Renal pelvis (tissue), 12 donors: ENCODE data around the gene HRNR. TPM values are rescaled to one million over a fixed set of nuclear protein-coding genes. Genes with fewer than 3 reads are reported as not detected.
"Not testable (repeated sequence)": the region's sequence is repeated elsewhere in the genome, so short reads cannot be mapped to it uniquely, and the experiment has no call there.

ENCODE experiments used
- DNase-seq: peaks from one replicate; pipeline ENCODE4 v3.0.0-alpha.2; 2013
- long read RNA-seq, 16 experiments: transcript quantifications; one replicate each; lab custom pipeline, GENCODE V29; 2026
- polyA plus RNA-seq, 3 donors: library from polyadenylated mRNA; unstranded; fragments of 120-200 nt; gene quantifications; one replicate each; pipeline ENCODE4 v1.2.1, GENCODE V29; 2013; ENCODE audit not compliant: insufficient read length in 3 of 3

Gene HRNR
- 1 to 10 TPM in 2 of 3 donors, under 1 TPM in 1; 0.54 to 2.3 (median 1.2) TPM for polyA plus RNA-seq
- long read RNA-seq, donor 1: 0 reads
- long read RNA-seq, donor 2: 0 reads
- long read RNA-seq, donor 3: 0 reads
- long read RNA-seq, donor 4: 0 reads
- long read RNA-seq, donor 5: 0 reads
- long read RNA-seq, donor 6: 0 reads
- long read RNA-seq, donor 7: 0 reads
- long read RNA-seq, donor 8: 0 reads
- long read RNA-seq, donor 9: 0 reads
- long read RNA-seq, donor 10: 0 reads
- long read RNA-seq, donor 11: 0 reads
- long read RNA-seq, donor 12: 0 reads
- long read RNA-seq, donor 13: 0 reads
- long read RNA-seq, donor 14: 0 reads
- long read RNA-seq, donor 15: 0 reads
- long read RNA-seq, donor 16: 0 reads

- no peak for DNase-seq
Measured at GRCh38 chr1:152224093-152224492, at the start of gene HRNR. HRNR (minus strand) TSS chr1:152224193; CDS start chr1:152223253, 940 bp downstream.

DNA sequence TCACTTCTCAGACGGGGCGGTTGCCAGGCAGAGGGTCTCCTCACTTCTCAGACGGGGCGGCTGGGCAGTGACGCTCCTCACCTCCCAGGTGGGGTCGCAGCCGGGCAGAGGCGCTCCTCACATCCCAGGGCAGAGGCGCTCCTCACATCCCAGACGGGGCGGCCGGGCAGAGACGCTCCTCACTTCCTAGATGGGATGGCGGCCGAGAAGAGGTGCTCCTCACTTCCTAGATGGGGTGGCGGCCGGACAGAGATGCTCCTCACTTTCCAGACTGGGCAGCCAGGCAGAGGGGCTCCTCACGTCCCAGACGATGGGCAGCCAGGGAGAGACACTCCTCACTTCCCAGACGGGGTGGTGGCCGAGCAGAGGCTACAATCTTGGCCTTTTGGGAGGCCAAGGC lies 32.4 kb upstream of the HRNR start:
- not testable (repeated sequence) for DNase-seq

DNA sequence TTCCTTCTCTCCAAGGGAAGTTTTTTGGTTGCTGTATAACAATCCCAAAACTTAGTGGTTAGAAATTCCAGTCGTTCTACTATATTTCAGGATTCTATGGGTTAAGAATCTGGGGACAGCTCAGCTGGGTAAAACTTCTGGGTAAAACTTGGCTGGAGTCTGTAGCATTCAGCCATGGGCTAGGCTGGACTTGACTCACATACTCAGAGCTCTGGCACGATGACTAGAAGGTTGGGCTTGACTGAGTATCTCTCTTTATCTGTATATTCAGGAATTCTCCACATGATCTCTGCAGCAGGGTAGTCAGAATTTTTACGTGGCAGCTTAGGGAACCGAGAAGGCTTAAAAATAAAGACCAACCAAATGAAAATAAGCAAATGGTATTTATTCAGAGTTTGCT lies 28.2 kb upstream of the HRNR start:
- DNase-seq: no peak

GRCh38 chr1:152251391-152251790 lies 27.4 kb upstream of the HRNR start:
- DNase-seq: no peak

DNA sequence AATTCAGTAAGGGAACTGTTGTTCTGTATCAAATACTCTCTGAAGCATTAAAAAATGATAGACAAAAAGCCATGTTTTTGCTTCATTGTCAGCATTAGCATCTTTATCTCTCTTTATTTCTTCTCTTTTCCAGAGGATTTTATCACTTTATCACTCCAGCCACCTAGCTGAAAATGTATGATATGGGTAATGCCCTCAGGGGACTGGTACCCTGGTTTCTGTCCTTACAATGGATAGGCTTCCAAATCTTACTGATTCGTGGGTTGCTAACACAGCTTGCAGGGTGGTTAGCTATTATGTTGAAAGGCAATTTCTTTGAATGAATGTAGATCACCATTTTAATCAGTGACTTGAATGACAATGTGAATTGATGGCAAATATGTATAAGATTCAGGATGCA lies 23.3 kb upstream of the HRNR start:
- no peak for DNase-seq

- no peak for DNase-seq
Measured at GRCh38 chr1:152244576-152245273, 20.7 kb upstream of the HRNR start.

DNA sequence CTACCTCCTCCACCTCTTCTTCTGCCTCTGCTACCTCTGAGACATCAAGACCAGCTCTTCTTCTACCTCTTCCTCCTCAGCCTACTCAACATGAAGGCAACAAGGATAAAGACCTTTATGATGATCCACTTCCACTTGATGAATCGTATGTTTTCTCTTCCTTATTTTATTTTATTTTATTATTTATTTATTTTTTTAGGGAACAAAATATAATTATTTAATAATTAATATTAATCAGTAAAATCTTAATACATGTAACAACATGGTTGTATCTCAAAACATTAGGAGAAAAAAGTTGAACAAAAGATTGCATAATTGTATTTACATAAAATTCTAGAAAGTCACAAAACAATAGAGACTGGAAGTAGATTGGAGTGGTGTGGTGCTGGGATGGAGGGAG lies 13.1 kb upstream of the HRNR start:
- no peak for DNase-seq

DNA sequence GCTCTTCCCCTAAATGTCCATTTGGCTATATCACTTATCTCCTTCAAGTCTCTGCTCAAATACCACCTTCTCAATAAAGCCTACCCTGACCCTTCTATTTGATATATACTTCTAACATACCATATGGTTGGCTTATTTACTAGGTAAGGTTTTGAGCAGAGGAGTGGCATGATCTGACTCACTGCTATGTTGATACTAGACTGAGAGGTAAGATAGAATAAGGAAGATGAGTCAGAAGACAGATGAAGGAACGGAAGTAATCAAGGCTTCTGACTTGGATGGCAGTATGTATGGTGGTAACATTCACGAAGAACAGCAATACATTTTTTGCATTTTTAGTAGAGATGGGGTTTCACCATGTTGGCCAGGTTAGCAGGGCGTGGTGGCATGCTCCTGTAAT lies 4.8 kb upstream of the HRNR start:
- no peak for DNase-seq

DNA sequence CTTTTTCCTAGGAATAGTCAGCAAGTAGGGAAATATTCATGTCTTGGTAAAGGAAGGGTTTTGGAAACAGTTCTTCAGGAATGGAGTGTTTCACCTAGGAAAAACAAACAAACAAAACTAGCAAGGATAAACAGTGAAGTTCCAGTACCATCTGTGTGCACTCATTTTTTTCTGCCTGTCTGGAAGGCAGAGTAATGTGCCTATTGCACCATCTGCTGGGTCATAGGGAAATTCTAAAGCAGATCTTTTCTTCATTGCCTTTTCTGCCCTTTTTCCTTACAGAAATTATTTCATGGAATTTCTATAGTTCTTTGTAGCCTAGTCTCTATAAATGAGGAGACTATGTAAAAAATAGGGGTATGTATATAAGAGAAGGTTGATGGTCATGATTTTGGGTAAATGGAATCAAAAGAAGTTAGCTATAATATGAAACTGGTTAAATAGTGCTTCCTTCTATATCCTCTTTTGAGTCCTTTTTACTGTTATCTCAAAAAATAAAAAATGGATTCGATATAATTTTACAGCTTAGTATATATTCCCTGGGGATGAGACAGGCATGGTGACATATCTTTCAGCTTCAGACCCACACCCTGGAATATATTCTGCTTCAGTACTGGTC lies 3.4 kb upstream of the HRNR start:
- no peak for DNase-seq

GRCh38 chr1:152225678-152226077 lies 1.7 kb upstream of the HRNR start:
- DNase-seq: no peak

DNA sequence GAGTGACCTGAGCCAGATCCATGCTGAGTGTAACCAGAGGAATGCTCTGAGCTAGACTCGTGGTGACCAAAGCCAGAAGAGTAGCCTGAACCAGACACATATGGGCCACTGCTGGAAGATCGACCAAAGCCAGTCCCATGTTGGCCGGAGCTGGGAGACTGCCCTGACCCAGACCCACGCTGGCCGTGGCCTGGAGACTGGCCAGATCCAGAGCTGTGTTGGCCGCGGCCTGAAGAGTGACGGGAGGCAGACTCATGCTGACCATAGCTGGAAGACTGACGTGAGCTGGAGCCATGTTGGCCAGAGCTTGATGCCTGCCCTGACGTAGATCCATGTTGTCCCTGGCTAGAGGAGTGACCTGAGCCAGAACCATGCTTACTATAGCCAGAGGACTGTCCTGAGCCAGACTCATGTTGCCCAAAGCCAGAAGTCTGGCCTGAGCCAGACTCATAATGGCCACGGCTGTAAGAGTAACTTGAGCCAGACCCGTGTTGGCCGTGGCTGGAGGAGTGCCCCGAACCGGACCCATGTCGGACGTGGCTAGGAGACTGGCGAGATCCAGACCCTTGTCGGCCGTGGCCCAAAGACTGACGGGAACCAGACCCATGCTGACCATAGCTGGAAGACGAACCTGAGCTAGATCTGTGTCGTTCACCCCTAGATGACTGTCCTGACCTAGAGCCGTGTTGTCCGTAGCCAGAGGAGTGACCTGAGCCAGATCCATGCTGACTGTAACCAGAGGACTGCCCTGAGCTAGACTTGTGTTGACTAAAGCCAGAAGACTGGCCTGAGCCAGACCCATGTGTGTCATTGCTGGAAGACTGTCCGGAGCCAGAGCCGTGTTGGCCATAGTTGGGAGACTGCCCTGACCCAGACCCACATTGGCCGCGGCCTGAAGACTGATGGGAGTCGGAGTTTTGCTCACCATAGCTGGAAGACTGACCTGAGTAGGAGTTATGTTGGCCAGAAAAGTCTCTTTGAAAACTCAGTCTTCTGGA lies 3.5 kb downstream of the HRNR start:
- no peak for DNase-seq

GRCh38 chr1:152219438-152219837 lies 4.6 kb downstream of the HRNR start:
- DNase-seq: not testable (repeated sequence)

- no peak for DNase-seq
Measured at GRCh38 chr1:152218762-152219436, 5.1 kb downstream of the HRNR start.

- DNase-seq: not testable (repeated sequence)
Measured at GRCh38 chr1:152215604-152216003, 8.4 kb downstream of the HRNR start.

- DNase-seq: not testable (repeated sequence)
Measured at GRCh38 chr1:152214911-152215310, 9.1 kb downstream of the HRNR start.

DNA sequence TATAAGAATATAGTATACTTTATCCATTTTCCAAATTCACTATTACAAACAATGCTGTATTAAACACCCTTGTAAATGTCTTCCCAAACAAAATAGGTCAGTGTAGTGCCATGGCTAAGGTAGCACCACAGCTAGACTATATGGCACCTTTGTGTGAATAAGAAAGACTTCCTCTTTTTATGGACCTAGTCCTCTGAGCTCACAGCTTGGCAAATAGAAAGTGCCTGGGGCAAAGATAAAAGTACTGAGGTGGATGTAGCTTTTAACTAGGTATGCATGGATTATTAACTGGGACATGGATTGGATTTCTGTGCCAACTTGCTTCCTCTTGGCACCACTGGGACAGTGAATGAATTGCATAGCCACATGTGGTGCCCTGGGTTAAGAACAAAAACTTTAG lies 25.0 kb downstream of the HRNR start:
- DNase-seq: no peak

- DNase-seq: no peak
Measured at GRCh38 chr1:152197361-152197941, 26.5 kb downstream of the HRNR start.

- DNase-seq: no peak
Measured at GRCh38 chr1:152191711-152192110, 32.3 kb downstream of the HRNR start.

DNA sequence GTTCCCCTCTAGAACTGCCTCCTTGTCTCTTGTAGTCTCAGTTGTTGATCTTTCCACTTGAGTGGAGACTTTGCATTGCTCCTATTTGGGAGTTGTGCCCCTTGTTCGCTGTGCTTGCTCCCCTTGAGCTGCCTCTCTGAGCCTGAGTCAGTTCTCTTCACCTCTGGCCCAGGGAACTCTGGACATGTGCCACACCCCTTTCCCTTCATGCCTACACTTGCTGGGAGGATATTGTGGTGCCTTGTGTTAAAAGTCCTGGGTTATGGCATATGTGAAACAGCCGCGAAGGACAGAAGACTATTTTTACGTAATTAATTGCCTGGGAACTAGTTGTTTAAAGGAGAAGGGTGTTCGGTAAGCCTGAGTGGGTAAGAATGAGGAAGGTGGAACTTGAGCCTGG lies 32.7 kb downstream of the HRNR start:
- DNase-seq: no peak

GRCh38 chr1:152190589-152190988 lies 33.4 kb downstream of the HRNR start:
- DNase-seq: no peak
